ENCODE measurements around the gene KY.

DNA sequence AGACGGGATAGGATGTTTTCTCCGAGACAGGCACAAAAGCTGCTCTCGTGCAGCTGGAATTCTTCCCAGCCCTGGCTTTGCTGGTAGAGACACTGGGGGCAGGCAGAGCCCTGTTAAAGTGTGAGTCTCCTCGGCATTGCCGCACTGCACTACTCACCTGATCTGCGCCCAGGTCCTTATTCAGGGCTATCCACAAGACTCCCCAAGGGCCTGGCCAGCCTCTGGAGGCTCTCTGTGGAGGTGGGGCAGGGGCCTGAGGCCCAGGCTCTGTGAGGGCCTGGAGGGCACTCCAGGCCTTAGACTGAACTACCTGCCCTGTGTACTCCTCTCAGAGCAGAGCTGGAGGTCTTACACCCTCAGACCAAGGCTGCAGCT, 48.4 kb downstream of the KY start:
- TF ChIP-seq POLR2A (IDR thresholded peaks at IDR 0.05; ENCODE audit: low read length) (no peak), GATA1 (IDR thresholded peaks at IDR 0.05; ENCODE audit: low read depth, low read length) (no peak)

Measured in erythroblast (primary cell).